GM21717 (cell line): ENCODE results near the gene CHST13.

ENCODE experiments used
- ATAC-seq: cut with Tn5 transposase; IDR thresholded peaks from one replicate; pipeline ENCODE4 v1.9.1; 2021; ENCODE audit warnings: mild to moderate bottlenecking, moderate library complexity; ENCODE audit not compliant: unreplicated experiment

CHST13 gene

DNA sequence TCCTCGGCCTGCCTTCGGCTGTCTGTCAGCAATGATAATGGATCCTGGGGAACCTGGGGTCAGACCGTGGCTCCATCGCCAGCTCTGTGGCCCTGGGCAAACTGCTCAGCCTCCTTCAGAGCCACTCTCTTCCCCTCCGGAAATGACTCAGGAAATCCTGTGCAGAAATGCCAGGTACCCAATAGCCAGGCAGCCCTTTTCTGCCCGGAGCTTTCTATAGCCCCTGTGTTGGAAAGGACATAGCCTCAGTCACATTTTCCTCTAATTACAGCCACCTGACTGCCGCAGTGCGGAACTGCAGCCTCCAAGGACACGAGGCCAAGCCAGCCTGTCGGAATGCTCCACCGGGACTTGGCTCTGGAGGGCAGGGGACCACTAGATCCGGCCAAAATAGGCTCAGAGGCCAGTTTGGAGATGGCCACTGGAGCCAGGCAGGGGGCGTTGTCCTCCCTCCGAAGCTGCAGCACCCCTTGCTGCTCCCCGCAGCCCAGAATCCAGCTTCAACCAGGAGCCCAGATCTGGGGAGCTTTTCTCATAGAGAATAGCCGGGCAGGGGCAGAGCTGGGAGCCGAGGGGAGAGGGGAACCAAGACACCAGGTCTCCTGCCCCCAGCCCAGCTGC lies 36.7 kb upstream of the CHST13 start:
- ATAC-seq, result no peak

GRCh38 chr3:126488185-126488584 lies 35.8 kb upstream of the CHST13 start:
- no peak for ATAC-seq

- ATAC-seq, result no peak
These were observed 34.9 kb upstream of the CHST13 start for GRCh38 chr3:126488886-126489569.

DNA sequence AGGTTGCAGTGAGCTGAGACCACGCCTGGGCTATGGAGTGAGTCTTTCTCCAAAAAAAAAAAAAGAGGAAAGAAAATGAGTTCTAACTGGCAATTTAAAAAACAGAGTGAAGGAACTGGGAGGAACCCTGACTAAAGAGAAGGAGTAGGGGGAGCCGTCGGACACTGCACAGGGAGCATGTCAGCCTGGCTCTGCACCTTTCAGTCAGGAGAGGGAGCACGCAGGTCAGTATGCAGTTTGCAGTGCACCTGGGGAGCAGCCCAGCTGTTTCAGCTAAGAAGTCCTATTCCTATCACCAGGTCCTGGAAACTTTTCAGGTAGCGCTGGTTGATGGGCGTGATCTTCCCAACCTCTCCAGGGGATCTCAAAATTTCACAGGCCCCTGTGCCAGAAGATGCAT lies 33.3 kb upstream of the CHST13 start:
- no peak for ATAC-seq

DNA sequence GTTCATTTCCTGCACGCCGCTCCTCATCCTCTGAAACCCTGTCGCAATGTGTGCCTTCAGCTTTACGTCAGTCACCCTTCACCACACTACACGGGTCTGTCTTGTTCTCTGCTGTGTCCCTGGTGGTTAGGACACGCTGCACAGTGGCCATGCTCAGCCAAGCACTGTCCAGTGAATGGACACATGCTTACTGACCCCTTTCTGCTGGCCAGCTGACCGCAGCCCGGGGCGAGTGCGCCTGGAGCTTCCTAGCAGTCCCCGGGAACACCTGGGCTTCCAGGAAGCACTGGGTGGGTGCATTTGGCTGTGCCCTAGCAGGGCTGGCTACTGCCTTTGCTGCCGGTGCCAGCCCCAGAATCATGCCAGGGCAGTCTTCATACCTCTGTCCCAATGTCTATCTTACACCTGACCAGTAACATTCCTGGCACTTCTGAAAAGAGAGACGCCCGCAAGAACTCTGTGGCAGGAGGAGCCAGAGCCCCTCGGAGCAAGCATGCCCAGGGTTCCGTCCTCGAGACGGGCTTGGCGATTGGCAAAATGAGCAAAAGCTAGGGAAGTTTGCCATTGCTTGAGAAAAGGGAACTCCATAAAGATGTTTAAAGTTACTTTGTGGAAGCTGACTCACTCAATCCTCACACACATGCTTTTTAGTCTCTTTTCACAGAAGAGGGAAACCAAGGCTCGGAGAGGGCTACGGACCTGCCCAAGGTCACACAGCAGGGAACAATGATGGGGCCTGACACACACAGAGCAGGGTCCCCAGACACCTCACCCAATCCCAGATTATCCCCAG lies 32.5 kb upstream of the CHST13 start:
- no peak for ATAC-seq

GRCh38 chr3:126493051-126493450 lies 30.9 kb upstream of the CHST13 start:
- ATAC-seq, result no peak

DNA sequence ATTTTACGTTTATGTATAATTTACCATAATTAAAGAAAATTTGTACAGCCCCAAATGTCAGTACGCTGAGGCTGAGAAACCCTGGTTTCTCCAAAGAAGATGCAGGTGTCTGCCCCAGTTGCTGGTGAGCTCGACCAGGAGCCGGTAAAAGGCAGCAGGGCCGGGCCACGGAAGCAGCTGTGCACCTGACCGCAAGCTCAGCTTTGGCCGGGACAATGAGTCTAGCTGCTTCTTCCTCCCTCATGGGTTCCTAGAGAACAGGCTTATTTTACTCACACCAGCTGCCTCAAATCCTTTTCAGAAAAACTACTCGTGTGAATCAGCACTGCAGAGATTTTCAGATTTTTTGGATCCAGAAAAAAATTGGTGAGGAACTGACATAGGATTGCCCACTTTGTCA lies 30.2 kb upstream of the CHST13 start:
- ATAC-seq, result no peak

- ATAC-seq, result no peak
These were observed 29.6 kb upstream of the CHST13 start for GRCh38 chr3:126494204-126494969.

- no peak for ATAC-seq
These were observed 29.1 kb upstream of the CHST13 start for GRCh38 chr3:126494970-126495230.

DNA sequence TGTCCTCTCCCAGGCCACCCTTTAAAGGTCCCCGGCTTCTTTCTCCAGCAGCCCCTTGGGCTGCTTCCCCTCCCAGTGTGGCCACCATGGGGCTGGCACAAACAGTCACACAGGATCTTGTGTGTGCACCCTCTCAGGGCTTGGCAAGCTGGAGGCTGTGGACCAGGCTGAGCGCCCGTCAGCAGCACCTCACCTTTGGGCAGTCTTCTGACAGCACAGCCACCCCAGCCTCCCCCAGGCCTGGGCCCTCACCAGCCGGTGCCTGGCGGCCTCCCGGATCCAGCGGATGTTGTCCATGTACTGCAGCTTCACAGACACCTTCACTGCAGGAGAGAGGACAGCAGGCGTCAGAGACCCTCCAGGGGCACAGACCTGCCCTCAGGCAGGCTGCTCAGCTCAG lies 28.2 kb upstream of the CHST13 start:
- ATAC-seq, result no peak

DNA sequence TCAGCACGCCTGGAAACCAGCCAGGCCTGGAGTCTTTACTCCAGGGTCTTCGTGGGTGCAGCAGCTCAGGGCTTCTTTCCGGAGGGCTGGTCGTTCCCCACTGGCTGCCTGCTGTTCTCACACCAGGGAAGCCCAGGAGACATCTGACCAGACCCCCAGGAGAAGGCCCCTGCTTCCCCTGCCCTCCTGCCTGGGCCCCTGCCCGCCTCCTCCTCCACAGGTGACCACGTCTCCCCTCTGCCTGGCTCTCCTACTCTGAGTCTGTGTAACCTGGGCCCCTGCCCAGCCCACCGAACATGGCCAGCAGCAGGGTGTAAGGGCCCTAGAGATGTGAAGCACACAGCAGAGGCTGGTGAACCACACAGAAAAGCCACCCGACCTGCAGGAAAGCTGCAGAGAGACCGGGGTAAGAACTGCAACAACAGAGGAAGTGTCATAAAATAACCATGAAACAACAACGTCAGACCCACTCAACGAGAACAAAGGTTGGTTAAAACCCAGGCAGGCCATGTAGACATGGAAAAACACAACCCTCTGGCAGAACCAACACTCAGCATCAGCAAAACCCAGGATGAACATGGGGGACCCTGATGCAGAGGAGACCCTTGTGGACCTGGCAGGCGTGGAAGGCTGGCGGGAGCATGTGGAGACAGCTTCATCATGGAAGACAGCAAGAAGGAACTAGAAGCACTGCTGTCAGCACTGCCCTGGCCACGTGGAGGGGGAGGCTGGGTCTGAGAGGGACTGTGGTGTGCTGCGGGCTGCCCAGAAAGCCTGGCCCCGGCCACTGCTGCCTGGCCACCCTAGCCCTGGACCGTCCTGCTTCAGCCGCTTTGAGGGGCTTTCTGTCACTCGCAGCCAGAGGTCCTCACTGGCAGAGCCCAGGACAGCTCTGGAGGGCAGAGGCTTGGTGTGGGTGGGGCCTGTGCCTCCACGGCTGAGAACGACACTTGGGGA lies 26.8 kb upstream of the CHST13 start:
- ATAC-seq, result no peak

DNA sequence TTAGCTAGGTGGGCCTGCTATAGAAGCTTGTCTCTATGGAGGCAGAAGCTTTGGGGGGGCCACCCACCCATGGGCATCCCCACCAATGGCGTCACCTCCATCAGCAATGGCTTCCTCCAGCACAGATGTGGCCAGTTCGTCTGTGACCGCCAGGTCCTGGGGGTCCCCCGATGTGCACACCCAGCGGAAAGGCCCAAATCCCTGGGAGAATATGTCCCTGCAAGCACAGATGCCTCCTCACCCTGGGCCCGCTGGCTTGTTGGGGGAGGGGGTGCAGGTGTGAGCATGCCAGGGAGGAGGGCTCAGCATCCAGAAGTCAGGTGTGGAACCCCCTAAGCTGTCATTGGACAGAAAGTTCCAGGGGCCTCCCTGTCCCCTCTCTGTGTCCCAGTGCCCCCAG lies 26.0 kb upstream of the CHST13 start:
- no peak for ATAC-seq

GRCh38 chr3:126498461-126498860 lies 25.5 kb upstream of the CHST13 start:
- no peak for ATAC-seq

GRCh38 chr3:126498929-126499328 lies 25.0 kb upstream of the CHST13 start:
- ATAC-seq, result no peak

DNA sequence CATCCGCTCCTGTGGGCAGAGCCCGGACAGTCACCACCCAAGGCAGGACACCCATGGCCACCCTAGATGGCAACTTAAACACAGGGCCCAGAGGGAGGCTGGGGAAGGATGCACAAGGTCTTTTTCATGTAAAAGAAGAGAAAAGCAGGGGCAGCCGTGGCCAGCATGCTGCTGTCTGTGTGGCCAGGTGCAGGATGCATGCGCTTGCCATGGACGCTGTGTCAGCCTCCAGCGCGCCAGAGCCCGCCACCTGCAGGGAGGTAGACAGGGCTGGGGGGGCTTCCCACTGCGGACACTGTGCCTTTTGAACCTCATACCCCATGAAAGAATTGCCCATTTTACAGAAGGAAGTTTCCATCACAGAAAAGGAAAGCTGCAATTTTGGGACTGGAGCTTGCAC lies 24.6 kb upstream of the CHST13 start:
- no peak for ATAC-seq

DNA sequence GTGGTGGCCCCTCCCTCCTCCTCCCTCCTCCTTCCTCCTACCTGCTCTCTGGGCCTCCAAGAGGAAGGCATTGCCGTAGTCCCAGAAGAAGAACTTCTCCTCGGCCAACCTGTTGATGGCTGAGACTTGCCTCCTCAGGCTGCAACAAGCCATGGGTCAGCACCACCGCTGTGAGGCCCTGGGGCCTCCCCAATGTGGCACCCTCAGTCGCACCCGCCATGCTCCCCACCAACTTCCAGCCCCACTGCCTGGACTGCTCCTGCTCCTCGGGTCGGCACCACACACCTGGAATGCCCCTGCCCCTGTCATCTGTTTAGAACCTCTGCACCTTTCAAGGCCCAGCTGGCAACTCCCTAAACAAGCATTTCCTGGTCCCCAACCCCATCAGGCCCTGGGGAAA lies 23.9 kb upstream of the CHST13 start:
- ATAC-seq, result no peak

- no peak for ATAC-seq
These were observed 22.9 kb upstream of the CHST13 start for GRCh38 chr3:126501054-126501453.

DNA sequence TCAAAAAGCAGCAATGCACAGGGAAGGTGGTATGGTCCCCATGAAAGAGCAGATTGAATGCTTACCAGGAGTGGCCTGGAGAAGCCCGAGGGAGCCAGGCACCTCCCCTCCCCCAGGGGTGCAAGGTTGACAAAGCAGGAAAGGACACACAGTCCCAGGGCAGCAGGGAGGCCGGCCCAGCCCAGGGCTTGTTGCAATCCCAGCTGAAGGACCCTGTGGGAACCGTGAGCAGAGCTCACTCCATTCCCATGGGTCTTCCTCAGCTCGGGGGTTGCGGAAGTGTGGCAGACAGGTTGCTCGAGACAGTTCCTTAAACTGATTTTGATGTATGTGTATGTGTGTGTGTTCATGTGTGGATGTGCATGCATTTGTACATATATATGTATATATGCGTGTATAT lies 22.2 kb upstream of the CHST13 start:
- no peak for ATAC-seq

GRCh38 chr3:126502656-126503055 lies 21.3 kb upstream of the CHST13 start:
- no peak for ATAC-seq

GRCh38 chr3:126503701-126504100 lies 20.3 kb upstream of the CHST13 start:
- ATAC-seq, result no peak

DNA sequence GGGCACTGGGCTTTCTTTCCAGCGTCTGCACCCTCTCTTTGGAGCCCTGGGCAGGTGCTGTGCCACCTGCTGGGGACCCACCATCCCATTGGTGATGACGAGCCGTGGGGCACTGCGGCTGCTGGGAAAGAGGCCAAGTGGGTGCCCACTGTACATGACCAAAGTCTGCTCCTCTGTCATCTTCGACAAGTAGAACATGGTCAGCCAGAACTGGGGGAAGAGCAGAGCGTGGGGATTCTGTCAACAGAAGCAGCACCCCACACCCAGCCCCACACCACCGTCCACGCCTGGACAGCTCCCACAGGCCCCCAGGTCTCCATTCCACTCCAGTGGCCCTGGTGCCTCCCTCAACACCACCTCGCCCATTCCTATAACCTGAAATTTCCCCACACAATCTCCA lies 16.1 kb upstream of the CHST13 start:
- no peak for ATAC-seq
